Retinal pigment epithelial cell (primary cell): ENCODE data around the gene DNAJC12.
"Not testable (repeated sequence)": the region's sequence is repeated elsewhere in the genome, so short reads cannot be mapped to it uniquely, and the experiment has no call there.

ENCODE experiments used
- DNase-seq: peaks from one replicate; pipeline ENCODE4 v3.0.0-alpha.2; 2010; ENCODE audit warnings: low read depth
- H3K4me3 ChIP-seq: 2 replicates; pipeline ENCODE4 v1.5.1; 2011; ENCODE audit warnings: mild to moderate bottlenecking, low read length, control low read depth, moderate library complexity
- TF ChIP-seq, protein P1 (sequence below): conservative IDR thresholded peaks from 2 replicates; pipeline ENCODE4 v1.5.1; 2011; ENCODE audit warnings: low read depth, low read length, control low read depth, inconsistent platforms

DNAJC12 gene

DNA sequence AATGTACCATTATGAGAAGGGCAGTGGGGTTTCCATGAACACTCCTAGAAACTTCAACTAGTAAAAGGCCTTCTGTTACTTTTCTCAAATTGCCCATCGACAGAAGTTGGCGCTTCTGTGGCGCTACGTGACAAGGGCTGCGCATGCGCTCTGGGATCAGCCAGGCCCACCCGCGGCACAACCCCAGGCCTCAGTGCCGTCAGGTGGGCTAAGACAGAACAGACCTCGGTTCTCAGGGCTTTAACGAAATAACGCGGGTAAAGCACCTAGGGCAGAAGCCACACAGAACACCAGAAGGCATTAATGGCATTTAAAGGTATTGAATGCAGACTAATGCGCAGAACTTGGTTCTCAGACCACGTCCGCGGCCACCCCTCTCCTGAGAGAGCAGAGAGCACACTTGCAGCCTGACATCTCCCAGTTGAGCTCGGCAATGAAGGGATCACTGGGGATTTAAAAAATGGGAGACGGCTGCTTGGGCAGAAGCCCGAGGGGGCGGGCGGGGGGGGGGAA is 74.4 kb downstream of the DNAJC12 start:
- DNase-seq = no peak
- TF ChIP-seq, protein P1, sequence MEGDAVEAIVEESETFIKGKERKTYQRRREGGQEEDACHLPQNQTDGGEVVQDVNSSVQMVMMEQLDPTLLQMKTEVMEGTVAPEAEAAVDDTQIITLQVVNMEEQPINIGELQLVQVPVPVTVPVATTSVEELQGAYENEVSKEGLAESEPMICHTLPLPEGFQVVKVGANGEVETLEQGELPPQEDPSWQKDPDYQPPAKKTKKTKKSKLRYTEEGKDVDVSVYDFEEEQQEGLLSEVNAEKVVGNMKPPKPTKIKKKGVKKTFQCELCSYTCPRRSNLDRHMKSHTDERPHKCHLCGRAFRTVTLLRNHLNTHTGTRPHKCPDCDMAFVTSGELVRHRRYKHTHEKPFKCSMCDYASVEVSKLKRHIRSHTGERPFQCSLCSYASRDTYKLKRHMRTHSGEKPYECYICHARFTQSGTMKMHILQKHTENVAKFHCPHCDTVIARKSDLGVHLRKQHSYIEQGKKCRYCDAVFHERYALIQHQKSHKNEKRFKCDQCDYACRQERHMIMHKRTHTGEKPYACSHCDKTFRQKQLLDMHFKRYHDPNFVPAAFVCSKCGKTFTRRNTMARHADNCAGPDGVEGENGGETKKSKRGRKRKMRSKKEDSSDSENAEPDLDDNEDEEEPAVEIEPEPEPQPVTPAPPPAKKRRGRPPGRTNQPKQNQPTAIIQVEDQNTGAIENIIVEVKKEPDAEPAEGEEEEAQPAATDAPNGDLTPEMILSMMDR = no peak
- H3K4me3 ChIP-seq = peak overlapping the region; percentile 77

DNA sequence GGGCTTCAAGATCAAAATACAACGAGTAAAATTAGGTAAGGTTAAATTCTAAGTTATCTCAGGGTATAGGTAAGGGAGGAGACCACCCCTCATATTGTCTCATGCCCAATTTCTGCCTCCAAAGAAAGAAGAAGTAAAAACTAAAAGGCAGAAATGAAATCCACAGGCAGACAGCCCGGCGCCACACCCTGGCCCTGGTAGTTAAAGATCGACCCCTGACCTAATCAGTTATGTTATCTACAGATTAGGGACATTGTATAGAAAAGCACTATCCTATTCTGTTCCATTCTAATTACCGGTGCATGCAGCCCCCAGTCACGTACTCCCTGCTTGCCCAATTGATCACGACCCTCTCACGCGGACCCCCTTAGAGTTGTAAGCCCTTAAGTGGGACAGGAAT is 75.4 kb downstream of the DNAJC12 start:
- not testable (repeated sequence) for DNase-seq, H3K4me3 ChIP-seq

DNA sequence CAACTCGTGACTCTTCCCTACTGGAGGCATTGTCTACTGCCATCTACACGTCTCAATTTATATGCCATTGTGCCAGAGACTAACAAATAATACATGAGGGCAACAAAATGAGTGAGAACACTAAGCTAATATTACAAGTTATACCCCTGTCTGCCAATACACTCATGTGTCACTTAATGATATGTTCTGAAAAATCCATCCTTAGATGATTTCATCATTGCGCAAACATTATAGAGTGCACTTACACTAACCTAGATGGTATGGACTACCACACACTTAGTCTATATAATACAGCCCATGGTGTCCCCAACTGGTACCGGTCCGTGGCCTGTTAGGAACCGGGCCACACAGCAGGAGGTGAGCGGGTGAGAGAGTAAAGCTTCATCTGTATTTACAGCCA is 77.7 kb downstream of the DNAJC12 start:
- no peak overlapping the region for H3K4me3 ChIP-seq
- DNase-seq = no peak
- TF ChIP-seq, protein P1 = no peak
